Cardiac muscle cell (in vitro differentiated cells and primary cell): ENCODE data around the gene FGF5. TPM values are rescaled to one million over a fixed set of nuclear protein-coding genes. Genes with fewer than 3 reads are reported as not detected.

Source experiments
- DNase-seq, 2 donors: peaks; one replicate each; pipeline versions ENCODE4 v3.0.0 to v3.0.0-alpha.2; 2010 to 2017; ENCODE audit warnings: low read depth in 1 of 2, low spot score in 1 of 2
- H3K27ac ChIP-seq: fragments of 200-600 bp; sonication (generic); 2 replicates; pipeline ENCODE4 v1.5.1; 2016
- H3K27me3 ChIP-seq: fragments of 200-600 bp; sonication (generic); 2 replicates; pipeline ENCODE4 v1.6.0; 2016; ENCODE audit warnings: control low read depth
- H3K36me3 ChIP-seq: fragments of 200-600 bp; sonication (generic); 2 replicates; pipeline ENCODE4 v1.5.1; 2016; ENCODE audit warnings: control low read depth
- H3K4me1 ChIP-seq: fragments of 200-600 bp; sonication (generic); 2 replicates; pipeline ENCODE4 v1.8.1; 2017; ENCODE audit warnings: low read depth, mild to moderate bottlenecking, mixed run types
- H3K4me3 ChIP-seq: fragments of 200-600 bp; sonication (generic); 2 replicates; pipeline ENCODE4 v1.5.1; 2016; ENCODE audit warnings: mild to moderate bottlenecking
- H3K9me3 ChIP-seq: fragments of 200-600 bp; sonication (generic); 2 replicates; pipeline ENCODE4 v1.5.1; 2017; ENCODE audit warnings: low read depth, mild to moderate bottlenecking, control low read depth
- polyA plus RNA-seq: library from polyadenylated mRNA; unstranded; fragments of >200 nt; fragmentation: Nextera tagmentation; extraction: Ambion mirVana; gene quantifications from 2 replicates; pipeline ENCODE4 v1.2.1, GENCODE V29; 2016
- total RNA-seq: library from RNA; depleted of rRNA; stranded (reverse); fragments of >200 nt; gene quantifications from 2 replicates; pipeline ENCODE4 v1.2.3, GENCODE V29; 2016
- TF ChIP-seq, protein P1 (sequence below): IDR thresholded peaks from 2 replicates; pipeline ENCODE4 v1.5.1; 2012; ENCODE audit warnings: low read depth, mild to moderate bottlenecking, low read length

The FGF5 gene
- total and polyA plus RNA-seq, 2 experiments from 2014 or later: 0.21 to 2.0 TPM

DNA sequence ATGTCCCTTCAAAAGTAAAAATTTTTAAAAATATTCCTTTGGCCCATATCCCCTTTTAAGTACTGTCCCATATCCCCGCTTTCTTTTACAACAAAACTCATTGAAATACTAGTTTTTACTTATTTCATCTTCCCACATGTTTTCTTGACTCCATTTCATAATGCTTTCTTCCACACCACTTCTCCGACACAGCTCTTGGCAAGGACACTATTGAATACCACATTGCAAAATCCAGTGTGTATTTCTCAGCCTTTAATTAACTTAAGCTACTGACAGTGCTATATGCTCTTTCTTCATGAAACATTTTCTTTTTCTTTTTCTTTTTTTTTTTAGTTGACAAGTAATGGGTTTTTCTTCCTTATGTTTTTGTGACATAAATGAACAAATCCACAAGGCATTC lies 40.4 kb upstream of the FGF5 start:
- Histone ChIP-seq H3K9me3 (no peaks in the 10 kb centered on the region), H3K4me1 (no peaks in the 10 kb centered on the region), H3K27ac (no peak overlapping the region), H3K27me3 (peaks cover 75% of the 10 kb centered on the region), H3K4me3 (no peak overlapping the region), H3K36me3 (no peaks in the 10 kb centered on the region)
- TF ChIP-seq, protein P1, sequence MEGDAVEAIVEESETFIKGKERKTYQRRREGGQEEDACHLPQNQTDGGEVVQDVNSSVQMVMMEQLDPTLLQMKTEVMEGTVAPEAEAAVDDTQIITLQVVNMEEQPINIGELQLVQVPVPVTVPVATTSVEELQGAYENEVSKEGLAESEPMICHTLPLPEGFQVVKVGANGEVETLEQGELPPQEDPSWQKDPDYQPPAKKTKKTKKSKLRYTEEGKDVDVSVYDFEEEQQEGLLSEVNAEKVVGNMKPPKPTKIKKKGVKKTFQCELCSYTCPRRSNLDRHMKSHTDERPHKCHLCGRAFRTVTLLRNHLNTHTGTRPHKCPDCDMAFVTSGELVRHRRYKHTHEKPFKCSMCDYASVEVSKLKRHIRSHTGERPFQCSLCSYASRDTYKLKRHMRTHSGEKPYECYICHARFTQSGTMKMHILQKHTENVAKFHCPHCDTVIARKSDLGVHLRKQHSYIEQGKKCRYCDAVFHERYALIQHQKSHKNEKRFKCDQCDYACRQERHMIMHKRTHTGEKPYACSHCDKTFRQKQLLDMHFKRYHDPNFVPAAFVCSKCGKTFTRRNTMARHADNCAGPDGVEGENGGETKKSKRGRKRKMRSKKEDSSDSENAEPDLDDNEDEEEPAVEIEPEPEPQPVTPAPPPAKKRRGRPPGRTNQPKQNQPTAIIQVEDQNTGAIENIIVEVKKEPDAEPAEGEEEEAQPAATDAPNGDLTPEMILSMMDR: no peak
- peak in 1 of 2 donors; percentile 53 for DNase-seq

GRCh38 chr4:80228460-80228859 lies 38.0 kb upstream of the FGF5 start:
- H3K9me3 ChIP-seq: no peaks in the 10 kb centered on the region
- H3K27ac ChIP-seq: no peak overlapping the region
- no peak for DNase-seq
- no peaks in the 10 kb centered on the region for H3K4me1 ChIP-seq
- H3K36me3 ChIP-seq: no peaks in the 10 kb centered on the region
- TF ChIP-seq, protein P1: no peak
- peaks cover 57% of the 10 kb centered on the region for H3K27me3 ChIP-seq
- H3K4me3 ChIP-seq: no peak overlapping the region

- H3K4me3 ChIP-seq: no peak overlapping the region
- peaks cover 51% of the 10 kb centered on the region for H3K27me3 ChIP-seq
- H3K36me3 ChIP-seq: no peaks in the 10 kb centered on the region
- H3K9me3 ChIP-seq: no peaks in the 10 kb centered on the region
- DNase-seq: no peak
- no peaks in the 10 kb centered on the region for H3K4me1 ChIP-seq
- no peak overlapping the region for H3K27ac ChIP-seq
- TF ChIP-seq, protein P1: no peak
Measured at GRCh38 chr4:80229128-80229527, 37.3 kb upstream of the FGF5 start.

- Histone ChIP-seq H3K9me3 (no peaks in the 10 kb centered on the region), H3K27me3 (peaks cover 51% of the 10 kb centered on the region), H3K27ac (no peak overlapping the region), H3K4me1 (no peaks in the 10 kb centered on the region), H3K36me3 (no peaks in the 10 kb centered on the region), H3K4me3 (no peak overlapping the region)
- TF ChIP-seq, protein P1: no peak
- DNase-seq: no peak
Measured at GRCh38 chr4:80229590-80229989, 36.9 kb upstream of the FGF5 start.

DNA sequence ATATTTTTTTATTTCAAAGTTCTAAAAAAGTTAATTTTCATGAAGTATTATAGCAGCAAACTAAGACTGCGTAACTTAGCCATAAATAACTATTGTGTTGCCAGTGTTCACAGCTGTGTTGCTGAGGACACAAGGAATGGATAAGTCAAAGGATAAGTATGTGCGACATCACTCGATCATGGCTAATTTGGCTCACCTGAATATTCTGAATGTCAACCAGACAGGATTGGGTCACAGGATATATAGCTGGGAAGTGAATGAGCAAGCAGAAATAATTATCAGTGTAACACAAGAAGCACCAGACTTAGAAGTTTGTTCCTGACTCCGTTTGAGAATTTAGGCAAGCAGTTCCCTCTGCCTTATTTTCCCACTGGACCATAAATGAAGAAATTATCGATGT lies 35.3 kb upstream of the FGF5 start:
- H3K9me3 ChIP-seq: no peaks in the 10 kb centered on the region
- H3K4me1 ChIP-seq: no peaks in the 10 kb centered on the region
- DNase-seq: no peak
- TF ChIP-seq, protein P1: no peak
- H3K27me3 ChIP-seq: peaks cover 46% of the 10 kb centered on the region
- no peak overlapping the region for H3K27ac ChIP-seq
- no peak overlapping the region for H3K4me3 ChIP-seq
- no peaks in the 10 kb centered on the region for H3K36me3 ChIP-seq
